ENCODE data around the gene VPS37B. TPM values are rescaled to one million over a fixed set of nuclear protein-coding genes. Genes with fewer than 3 reads are reported as not detected.

VPS37B gene
- total and polyA plus RNA-seq, 4 experiments from 2014 or later, result 18.8 to 23.7 (median 22.2) TPM

GRCh38 chr12:122852336-122853275 lies 43.3 kb downstream of the VPS37B start:
- intact Hi-C loops (cut with micrococcal nuclease), result no loop called here
- CTCF ChIA-PET (ENCODE audit: partially characterized antibody), result no interaction called here
- Histone ChIP-seq H3K4me3 (ENCODE audit: low read length in 2 of 2) (no peak overlapping the region), H3K9me3 (ENCODE audit: control insufficient read depth in 1 of 2, low read length in 2 of 2) (no peaks in the 10 kb centered on the region), H3K36me3 (ENCODE audit: insufficient read depth, low read length) (peaks cover 7% of the 10 kb centered on the region), H3K27me3 (ENCODE audit: insufficient read depth, low read length) (no peaks in the 10 kb centered on the region), H3K27ac (ENCODE audit: low read depth, low read length) (no peak overlapping the region), H3K4me1 (ENCODE audit: insufficient read depth, low read length) (no peaks in the 10 kb centered on the region)
- POLR2A ChIA-PET (ENCODE audit: partially characterized antibody), result no interaction called here
- no peak for DNase-seq
- Mint-ChIP-seq H3K9me3 (no peaks in the 10 kb centered on the region), H3K4me1 (no peaks in the 10 kb centered on the region), H3K27me3 (no peaks in the 10 kb centered on the region), H3K27ac (peak overlapping the region in 4 of 7 donors; percentile 24 to 79 (median 58)), H3K36me3 (peaks cover 10 to 30% of the 10 kb centered on the region in 2 donors), H3K4me3 (no peak overlapping the region)

GRCh38 chr12:122851820-122852219 lies 44.1 kb downstream of the VPS37B start:
- H3K27me3 Mint-ChIP-seq, result no peaks in the 10 kb centered on the region
- intact Hi-C loops (cut with micrococcal nuclease), result no loop called here
- DNase-seq, result no peak
- peak overlapping the region in 2 of 7 donors; percentile 24 to 63 for H3K27ac Mint-ChIP-seq
- CTCF ChIA-PET (ENCODE audit: partially characterized antibody), result interaction anchor here (1.4 kb wide), 1 partner anchor 9 kb away, joined by 3 read pairs; no protein-coding TSS in a partner anchor
- Histone ChIP-seq H3K4me3 (ENCODE audit: low read length in 2 of 2) (no peak overlapping the region), H3K27me3 (ENCODE audit: insufficient read depth, low read length) (no peaks in the 10 kb centered on the region), H3K9me3 (ENCODE audit: control insufficient read depth in 1 of 2, low read length in 2 of 2) (no peaks in the 10 kb centered on the region), H3K27ac (ENCODE audit: low read depth, low read length) (no peak overlapping the region), H3K4me1 (ENCODE audit: insufficient read depth, low read length) (no peaks in the 10 kb centered on the region), H3K36me3 (ENCODE audit: insufficient read depth, low read length) (peaks cover 3% of the 10 kb centered on the region)
- no peaks in the 10 kb centered on the region for H3K9me3 Mint-ChIP-seq
- POLR2A ChIA-PET (ENCODE audit: partially characterized antibody), result no interaction called here
- H3K4me1 Mint-ChIP-seq, result no peaks in the 10 kb centered on the region
- peaks cover 5 to 25% of the 10 kb centered on the region in 2 donors for H3K36me3 Mint-ChIP-seq
- H3K4me3 Mint-ChIP-seq, result no peak overlapping the region

GRCh38 chr12:122850695-122851350 lies 45.1 kb downstream of the VPS37B start:
- CTCF ChIA-PET (ENCODE audit: partially characterized antibody), result interaction anchor here (1.4 kb wide), 1 partner anchor 10 kb away, joined by 3 read pairs; no protein-coding TSS in a partner anchor

GRCh38 chr12:122850048-122850445 lies 45.9 kb downstream of the VPS37B start:
- H3K36me3 ChIP-seq (ENCODE audit: insufficient read depth, low read length), result no peaks in the 10 kb centered on the region
- no peaks in the 10 kb centered on the region for H3K4me1 ChIP-seq (ENCODE audit: insufficient read depth, low read length)
- no peaks in the 10 kb centered on the region for H3K9me3 ChIP-seq (ENCODE audit: control insufficient read depth in 1 of 2, low read length in 2 of 2)
- Mint-ChIP-seq H3K4me3 (no peak overlapping the region), H3K36me3 (peaks cover 5 to 18% of the 10 kb centered on the region in 2 donors), H3K4me1 (no peaks in the 10 kb centered on the region), H3K27ac (no peak overlapping the region), H3K27me3 (no peaks in the 10 kb centered on the region), H3K9me3 (no peaks in the 10 kb centered on the region)
- no peak overlapping the region for H3K4me3 ChIP-seq (ENCODE audit: low read length in 2 of 2)
- POLR2A ChIA-PET (ENCODE audit: partially characterized antibody), result no interaction called here
- CTCF ChIA-PET (ENCODE audit: partially characterized antibody), result no interaction called here
- DNase-seq, result no peak
- H3K27ac ChIP-seq (ENCODE audit: low read depth, low read length), result no peak overlapping the region
- H3K27me3 ChIP-seq (ENCODE audit: insufficient read depth, low read length), result no peaks in the 10 kb centered on the region
- intact Hi-C loops (cut with micrococcal nuclease), result no loop called here

More at GRCh38 chr12:122850695-122851350, 45.1 kb downstream of the VPS37B start:
- DNase-seq, result no peak
- H3K27ac Mint-ChIP-seq, result no peak overlapping the region
- POLR2A ChIA-PET (ENCODE audit: partially characterized antibody), result no interaction called here
- Histone ChIP-seq H3K4me3 (ENCODE audit: low read length in 2 of 2) (no peak overlapping the region), H3K36me3 (ENCODE audit: insufficient read depth, low read length) (no peaks in the 10 kb centered on the region), H3K27ac (ENCODE audit: low read depth, low read length) (no peak overlapping the region), H3K9me3 (ENCODE audit: control insufficient read depth in 1 of 2, low read length in 2 of 2) (no peaks in the 10 kb centered on the region), H3K4me1 (ENCODE audit: insufficient read depth, low read length) (no peaks in the 10 kb centered on the region), H3K27me3 (ENCODE audit: insufficient read depth, low read length) (no peaks in the 10 kb centered on the region)
- no peaks in the 10 kb centered on the region for H3K4me1 Mint-ChIP-seq
- H3K27me3 Mint-ChIP-seq, result no peaks in the 10 kb centered on the region
- intact Hi-C loops (cut with micrococcal nuclease), result no loop called here
- H3K36me3 Mint-ChIP-seq, result peaks cover 5 to 19% of the 10 kb centered on the region in 2 donors
- no peaks in the 10 kb centered on the region for H3K9me3 Mint-ChIP-seq
- H3K4me3 Mint-ChIP-seq, result no peak overlapping the region

GRCh38 chr12:122849352-122850047 lies 46.4 kb downstream of the VPS37B start:
- H3K4me3 Mint-ChIP-seq, result no peak overlapping the region
- H3K27ac ChIP-seq (ENCODE audit: low read depth, low read length), result no peak overlapping the region
- H3K9me3 ChIP-seq (ENCODE audit: control insufficient read depth in 1 of 2, low read length in 2 of 2), result no peaks in the 10 kb centered on the region
- ChIA-PET CTCF (ENCODE audit: partially characterized antibody) (interaction anchor here (0.6 kb wide), 1 partner anchor 310 kb away, joined by 3 read pairs; no protein-coding TSS in a partner anchor), POLR2A (ENCODE audit: partially characterized antibody) (no interaction called here)
- no peaks in the 10 kb centered on the region for H3K9me3 Mint-ChIP-seq
- H3K4me1 ChIP-seq (ENCODE audit: insufficient read depth, low read length), result no peaks in the 10 kb centered on the region
- H3K36me3 ChIP-seq (ENCODE audit: insufficient read depth, low read length), result no peaks in the 10 kb centered on the region
- intact Hi-C loops (cut with micrococcal nuclease), result no loop called here
- H3K27me3 ChIP-seq (ENCODE audit: insufficient read depth, low read length), result no peaks in the 10 kb centered on the region
- no peaks in the 10 kb centered on the region for H3K4me1 Mint-ChIP-seq
- H3K27ac Mint-ChIP-seq, result peak overlapping the region in 2 of 7 donors; percentile 10 to 19
- peaks cover 5 to 18% of the 10 kb centered on the region in 2 donors for H3K36me3 Mint-ChIP-seq
- H3K27me3 Mint-ChIP-seq, result no peaks in the 10 kb centered on the region
- H3K4me3 ChIP-seq (ENCODE audit: low read length in 2 of 2), result no peak overlapping the region
- no peak for DNase-seq

GRCh38 chr12:122848471-122849351 lies 47.2 kb downstream of the VPS37B start:
- Histone ChIP-seq H3K4me1 (ENCODE audit: insufficient read depth, low read length) (no peaks in the 10 kb centered on the region), H3K36me3 (ENCODE audit: insufficient read depth, low read length) (no peaks in the 10 kb centered on the region), H3K4me3 (ENCODE audit: low read length in 2 of 2) (no peak overlapping the region), H3K27me3 (ENCODE audit: insufficient read depth, low read length) (no peaks in the 10 kb centered on the region), H3K27ac (ENCODE audit: low read depth, low read length) (no peak overlapping the region), H3K9me3 (ENCODE audit: control insufficient read depth in 1 of 2, low read length in 2 of 2) (no peaks in the 10 kb centered on the region)
- ChIA-PET CTCF (ENCODE audit: partially characterized antibody) (interaction anchor here (0.6 to 1.0 kb wide), 3 partner anchors 12 to 309 kb away, joined by 3 to 5 read pairs (median 4); no protein-coding TSS in a partner anchor), POLR2A (ENCODE audit: partially characterized antibody) (no interaction called here)
- H3K27me3 Mint-ChIP-seq, result no peaks in the 10 kb centered on the region
- H3K4me3 Mint-ChIP-seq, result no peak overlapping the region
- H3K9me3 Mint-ChIP-seq, result no peaks in the 10 kb centered on the region
- DNase-seq, result no peak
- intact Hi-C loops (cut with micrococcal nuclease), result no loop called here
- H3K27ac Mint-ChIP-seq, result peak overlapping the region in 3 of 7 donors; percentile 3 to 41 (median 36)
- H3K4me1 Mint-ChIP-seq, result peaks cover 0 to 1% (median 0%) of the 10 kb centered on the region in 4 donors
- peaks cover 5 to 16% of the 10 kb centered on the region in 2 donors for H3K36me3 Mint-ChIP-seq

Measured in CD4-positive, alpha-beta memory T cell (primary cell).